ENCODE data around the gene EPHA3.

GRCh38 chr3:89113893-89114840 is 6.7 kb downstream of the EPHA3 start:
- TF ChIP-seq, protein P1, sequence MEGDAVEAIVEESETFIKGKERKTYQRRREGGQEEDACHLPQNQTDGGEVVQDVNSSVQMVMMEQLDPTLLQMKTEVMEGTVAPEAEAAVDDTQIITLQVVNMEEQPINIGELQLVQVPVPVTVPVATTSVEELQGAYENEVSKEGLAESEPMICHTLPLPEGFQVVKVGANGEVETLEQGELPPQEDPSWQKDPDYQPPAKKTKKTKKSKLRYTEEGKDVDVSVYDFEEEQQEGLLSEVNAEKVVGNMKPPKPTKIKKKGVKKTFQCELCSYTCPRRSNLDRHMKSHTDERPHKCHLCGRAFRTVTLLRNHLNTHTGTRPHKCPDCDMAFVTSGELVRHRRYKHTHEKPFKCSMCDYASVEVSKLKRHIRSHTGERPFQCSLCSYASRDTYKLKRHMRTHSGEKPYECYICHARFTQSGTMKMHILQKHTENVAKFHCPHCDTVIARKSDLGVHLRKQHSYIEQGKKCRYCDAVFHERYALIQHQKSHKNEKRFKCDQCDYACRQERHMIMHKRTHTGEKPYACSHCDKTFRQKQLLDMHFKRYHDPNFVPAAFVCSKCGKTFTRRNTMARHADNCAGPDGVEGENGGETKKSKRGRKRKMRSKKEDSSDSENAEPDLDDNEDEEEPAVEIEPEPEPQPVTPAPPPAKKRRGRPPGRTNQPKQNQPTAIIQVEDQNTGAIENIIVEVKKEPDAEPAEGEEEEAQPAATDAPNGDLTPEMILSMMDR (IDR thresholded peaks at IDR 0.05 in 4 of 5, conservative IDR thresholded peaks at IDR 0.05 in 1 of 5): peak in 3 of 5 experiments; percentile 15 to 40 (median 36)
- TF ChIP-seq POLR2A (IDR thresholded peaks at IDR 0.05): no peak

All from gastrocnemius medialis (tissue), 4 donors.